Activated naive CD4-positive, alpha-beta T cell treated with anti-CD3 and anti-CD28 coated beads, Interleukin-2, amount 50 U/mL, for 24 hours (primary cell): ENCODE results near the gene ZNF747.

Source experiments
- H3K27ac Mint-ChIP-seq: one replicate; pipeline ENCODE4 v1.8.0; 2021; ENCODE audit warnings: mild to moderate bottlenecking, mixed read lengths
- H3K27me3 Mint-ChIP-seq: one replicate; pipeline ENCODE4 v1.8.0; 2021; ENCODE audit warnings: mixed read lengths
- H3K36me3 Mint-ChIP-seq: one replicate; pipeline ENCODE4 v1.8.0; 2021; ENCODE audit warnings: mixed read lengths
- H3K4me1 Mint-ChIP-seq: one replicate; pipeline ENCODE4 v1.8.0; 2021; ENCODE audit warnings: mixed read lengths
- H3K4me3 Mint-ChIP-seq: one replicate; pipeline ENCODE4 v1.8.0; 2021; ENCODE audit warnings: mild to moderate bottlenecking, mixed read lengths
- H3K9me3 Mint-ChIP-seq: one replicate; pipeline ENCODE4 v1.8.0; 2021; ENCODE audit warnings: mixed read lengths

Gene ZNF747

GRCh38 chr16:30562021-30562420 lies 27.4 kb upstream of the ZNF747 start:
- Mint-ChIP-seq H3K36me3 (no peaks in the 10 kb centered on the region), H3K27ac (no peak overlapping the region), H3K4me1 (peaks cover 31% of the 10 kb centered on the region), H3K27me3 (no peaks in the 10 kb centered on the region), H3K9me3 (no peaks in the 10 kb centered on the region), H3K4me3 (peak overlapping the region; percentile 85)

- H3K27ac Mint-ChIP-seq, result peak overlapping the region; percentile 84
- H3K4me3 Mint-ChIP-seq, result peak overlapping the region; percentile 85
- H3K36me3 Mint-ChIP-seq, result no peaks in the 10 kb centered on the region
- peaks cover 29% of the 10 kb centered on the region for H3K4me1 Mint-ChIP-seq
- H3K9me3 Mint-ChIP-seq, result no peaks in the 10 kb centered on the region
- H3K27me3 Mint-ChIP-seq, result no peaks in the 10 kb centered on the region
These were observed 26.6 kb upstream of the ZNF747 start for GRCh38 chr16:30561089-30561816.

GRCh38 chr16:30559690-30560089 lies 25.0 kb upstream of the ZNF747 start:
- Mint-ChIP-seq H3K27me3 (no peaks in the 10 kb centered on the region), H3K9me3 (no peaks in the 10 kb centered on the region), H3K36me3 (no peaks in the 10 kb centered on the region), H3K27ac (peak overlapping the region; percentile 81), H3K4me3 (no peak overlapping the region), H3K4me1 (peaks cover 33% of the 10 kb centered on the region)

GRCh38 chr16:30558789-30559377 lies 24.2 kb upstream of the ZNF747 start:
- H3K4me3 Mint-ChIP-seq, result peak overlapping the region; percentile 91
- no peaks in the 10 kb centered on the region for H3K36me3 Mint-ChIP-seq
- H3K4me1 Mint-ChIP-seq, result peaks cover 39% of the 10 kb centered on the region
- H3K27me3 Mint-ChIP-seq, result no peaks in the 10 kb centered on the region
- H3K9me3 Mint-ChIP-seq, result no peaks in the 10 kb centered on the region
- peak overlapping the region; percentile 87 for H3K27ac Mint-ChIP-seq

GRCh38 chr16:30557957-30558788 lies 23.5 kb upstream of the ZNF747 start, which contains the start of gene ZNF764:
Gene ZNF764, minus strand, starts transcription at chr16:30558374. Its CDS starts 192 bp downstream, at chr16:30558182.
- Mint-ChIP-seq H3K4me3 (peak within 1 kb of the TSS; percentile 91), H3K9me3 (no peaks in the 10 kb centered on the region), H3K36me3 (peaks cover 4% of the 10 kb centered on the region), H3K4me1 (peaks cover 46% of the 10 kb centered on the region), H3K27me3 (no peaks in the 10 kb centered on the region), H3K27ac (peak within 1 kb of the TSS; percentile 94)

GRCh38 chr16:30557707-30557956 lies 23.0 kb upstream of the ZNF747 start:
- Mint-ChIP-seq H3K27me3 (no peaks in the 10 kb centered on the region), H3K27ac (peak overlapping the region; percentile 94), H3K4me1 (peaks cover 51% of the 10 kb centered on the region), H3K9me3 (no peaks in the 10 kb centered on the region), H3K4me3 (peak overlapping the region; percentile 91), H3K36me3 (peaks cover 4% of the 10 kb centered on the region)

- Mint-ChIP-seq H3K9me3 (no peaks in the 10 kb centered on the region), H3K36me3 (peaks cover 4% of the 10 kb centered on the region), H3K4me3 (peak overlapping the region; percentile 91), H3K27me3 (no peaks in the 10 kb centered on the region), H3K4me1 (peaks cover 57% of the 10 kb centered on the region), H3K27ac (peak overlapping the region; percentile 94)
These were observed 21.4 kb upstream of the ZNF747 start for GRCh38 chr16:30556125-30556473.

- no peaks in the 10 kb centered on the region for H3K9me3 Mint-ChIP-seq
- no peaks in the 10 kb centered on the region for H3K27me3 Mint-ChIP-seq
- H3K36me3 Mint-ChIP-seq, result peaks cover 4% of the 10 kb centered on the region
- H3K27ac Mint-ChIP-seq, result peak overlapping the region; percentile 94
- H3K4me3 Mint-ChIP-seq, result peak overlapping the region; percentile 91
- peaks cover 57% of the 10 kb centered on the region for H3K4me1 Mint-ChIP-seq
These were observed 20.9 kb upstream of the ZNF747 start for GRCh38 chr16:30555315-30556124.

GRCh38 chr16:30554557-30555314 lies 20.1 kb upstream of the ZNF747 start:
- no peaks in the 10 kb centered on the region for H3K27me3 Mint-ChIP-seq
- H3K36me3 Mint-ChIP-seq, result peaks cover 4% of the 10 kb centered on the region
- H3K27ac Mint-ChIP-seq, result peak overlapping the region; percentile 46
- H3K4me3 Mint-ChIP-seq, result no peak overlapping the region
- H3K9me3 Mint-ChIP-seq, result no peaks in the 10 kb centered on the region
- H3K4me1 Mint-ChIP-seq, result peaks cover 56% of the 10 kb centered on the region

- Mint-ChIP-seq H3K36me3 (peaks cover 4% of the 10 kb centered on the region), H3K27ac (peak overlapping the region; percentile 81), H3K4me3 (peak overlapping the region; percentile 27)
These were observed 18.8 kb upstream of the ZNF747 start for GRCh38 chr16:30553393-30553899.

GRCh38 chr16:30552956-30553355 lies 18.3 kb upstream of the ZNF747 start:
- Mint-ChIP-seq H3K27me3 (no peaks in the 10 kb centered on the region), H3K27ac (peak overlapping the region; percentile 81), H3K36me3 (peaks cover 4% of the 10 kb centered on the region), H3K4me1 (peaks cover 59% of the 10 kb centered on the region), H3K4me3 (peak overlapping the region; percentile 36), H3K9me3 (no peaks in the 10 kb centered on the region)

More at GRCh38 chr16:30553393-30553899, 18.8 kb upstream of the ZNF747 start:
- peaks cover 56% of the 10 kb centered on the region for H3K4me1 Mint-ChIP-seq
- H3K9me3 Mint-ChIP-seq, result no peaks in the 10 kb centered on the region
- no peaks in the 10 kb centered on the region for H3K27me3 Mint-ChIP-seq

- H3K27me3 Mint-ChIP-seq, result no peaks in the 10 kb centered on the region
- no peaks in the 10 kb centered on the region for H3K9me3 Mint-ChIP-seq
- peaks cover 62% of the 10 kb centered on the region for H3K4me1 Mint-ChIP-seq
- H3K4me3 Mint-ChIP-seq, result peak overlapping the region; percentile 75
- H3K36me3 Mint-ChIP-seq, result peaks cover 4% of the 10 kb centered on the region
- peak overlapping the region; percentile 89 for H3K27ac Mint-ChIP-seq
These were observed 17.1 kb upstream of the ZNF747 start for GRCh38 chr16:30551781-30552180.

- Mint-ChIP-seq H3K27ac (peak overlapping the region; percentile 10), H3K4me3 (no peak overlapping the region), H3K4me1 (peaks cover 43% of the 10 kb centered on the region)
These were observed 14.0 kb upstream of the ZNF747 start for GRCh38 chr16:30548416-30549253.

GRCh38 chr16:30546115-30546514 lies 11.5 kb upstream of the ZNF747 start:
- Mint-ChIP-seq H3K27ac (no peak overlapping the region), H3K4me3 (no peak overlapping the region), H3K27me3 (no peaks in the 10 kb centered on the region)

More at GRCh38 chr16:30548416-30549253, 14.0 kb upstream of the ZNF747 start:
- H3K9me3 Mint-ChIP-seq, result no peaks in the 10 kb centered on the region
- no peaks in the 10 kb centered on the region for H3K27me3 Mint-ChIP-seq
- peaks cover 4% of the 10 kb centered on the region for H3K36me3 Mint-ChIP-seq

More at GRCh38 chr16:30546115-30546514, 11.5 kb upstream of the ZNF747 start:
- no peaks in the 10 kb centered on the region for H3K9me3 Mint-ChIP-seq
- H3K36me3 Mint-ChIP-seq, result no peaks in the 10 kb centered on the region
- H3K4me1 Mint-ChIP-seq, result peaks cover 20% of the 10 kb centered on the region
